Body of pancreas (tissue), 4 donors: ENCODE data around the gene EFCAB7. TPM values are rescaled to one million over a fixed set of nuclear protein-coding genes. Genes with fewer than 3 reads are reported as not detected.
"Not testable (repeated sequence)": the region's sequence is repeated elsewhere in the genome, so short reads cannot be mapped to it uniquely, and the experiment has no call there.

Experiments
- ATAC-seq: fragments of 150-250 bp; one replicate; pipeline ENCODE4 v1.9.1; 2016
- DNase-seq, 4 donors: peaks; one replicate each; pipeline ENCODE4 v3.0.0-alpha.2; 2019
- H3K27ac ChIP-seq, 4 donors: fragments of 200-600 bp; sonication (generic); 1 replicate in 3 of 4; 2 replicates in 1 of 4; pipeline versions ENCODE4 v1.5.1 to v1.6.1; 2016 to 2019; ENCODE audit warnings: mild to moderate bottlenecking in 1 of 4, mixed read lengths in 1 of 4, moderate library complexity in 1 of 4
- H3K27me3 ChIP-seq, 2 donors: fragments of 200-600 bp; sonication (generic); one replicate each; pipeline ENCODE4 v1.6.0; 2016; ENCODE audit warnings: mild to moderate bottlenecking in 1 of 2
- H3K36me3 ChIP-seq, 2 donors: fragments of 200-600 bp; sonication (generic); replicated peaks in 1 of 2; 2 replicates each; pipeline ENCODE4 v1.5.1; 2016; ENCODE audit warnings: low read depth in 2 of 2; ENCODE audit not compliant: insufficient read depth in 1 of 2
- H3K4me1 ChIP-seq: fragments of 200-600 bp; sonication (generic); one replicate; pipeline ENCODE4 v1.6.0; 2016
- H3K4me3 ChIP-seq, 2 donors: fragments of 200-600 bp; sonication (generic); 1 replicate in 1 of 2; 2 replicates in 1 of 2; pipeline ENCODE4 v1.5.1; 2016 to 2019
- H3K9me3 ChIP-seq, 3 donors: fragments of 200-600 bp; sonication (generic); 1 replicate in 2 of 3; 2 replicates in 1 of 3; pipeline ENCODE4 v1.5.1; 2016
- CTCF ChIP-seq, 7 experiments: fragments of 450-650 bp in 4 of 7; fragments of 200-600 bp in 3 of 7; sonication (generic) in 3 of 7; IDR thresholded peaks; one replicate each; pipeline ENCODE4 v1.5.1; 2016 to 2019; ENCODE audit warnings: antibody characterized with exemption in 7 of 7
- POLR2A ChIP-seq, 3 donors: fragments of 450-650 bp; IDR thresholded peaks; one replicate each; pipeline ENCODE4 v1.6.1; 2016; ENCODE audit warnings: antibody characterized with exemption in 3 of 3, mild to moderate bottlenecking in 2 of 3
- WGBS, 2 donors: methylation state at CpG; one replicate each; pipeline ENCODE4 v1.1.5; 2017; 5-methylcytosine and 5-hydroxymethylcytosine counted together
- intact Hi-C: fragments of 100-400 bp; cut with DNase I; formaldehyde crosslinking; loops from one replicate; pipeline ENCODE4 v1.15.1; 2023
- total RNA-seq, 2 donors: library from RNA; depleted of rRNA; stranded (reverse); fragments of >200 nt; gene quantifications; one replicate each; pipeline ENCODE4 v1.1.0, GENCODE V29; 2016

Gene EFCAB7
- total RNA-seq, 2 donors from 2014 or later = 4.7 to 4.9 TPM

GRCh38 chr1:63557365-63557987, 34.2 kb downstream of the EFCAB7 start:
- ATAC-seq = no peak
- peak; percentile 34 to 62 (median 50) for DNase-seq

GRCh38 chr1:63559357-63559756, 36.0 kb downstream of the EFCAB7 start:
- Histone ChIP-seq H3K27ac (no peak overlapping the region), H3K4me1 (peaks cover 4% of the 10 kb centered on the region), H3K27me3 (no peaks in the 10 kb centered on the region), H3K9me3 (no peaks in the 10 kb centered on the region), H3K36me3 (no peaks in the 10 kb centered on the region), H3K4me3 (no peak overlapping the region)
- WGBS, 2 donors = 77 to 81% methylated on average over 2 of the region's 2 CpGs
- intact Hi-C loops = no loop called here
- ATAC-seq = no peak
- TF ChIP-seq POLR2A (IDR thresholded peaks at IDR 0.05) (no peak), CTCF (IDR thresholded peaks at IDR 0.05) (no peak)
- no peak for DNase-seq

More at GRCh38 chr1:63557365-63557987, 34.2 kb downstream of the EFCAB7 start:
- 55% methylated on average over 6 of the region's 6 CpGs for WGBS, 2 donors
- peaks cover 4% of the 10 kb centered on the region for H3K4me1 ChIP-seq
- no peak for TF ChIP-seq POLR2A (IDR thresholded peaks at IDR 0.05)
- TF ChIP-seq CTCF (IDR thresholded peaks at IDR 0.05) = peak in 6 of 7 experiments; percentile 36 to 54 (median 50)
- H3K27ac ChIP-seq = no peak overlapping the region
- H3K36me3 ChIP-seq = no peaks in the 10 kb centered on the region
- no peak overlapping the region for H3K4me3 ChIP-seq
- intact Hi-C loops = no loop called here
- H3K9me3 ChIP-seq = no peaks in the 10 kb centered on the region
- no peaks in the 10 kb centered on the region for H3K27me3 ChIP-seq

- H3K27ac ChIP-seq = no peak overlapping the region
- TF ChIP-seq POLR2A (IDR thresholded peaks at IDR 0.05) = no peak
- TF ChIP-seq CTCF (IDR thresholded peaks at IDR 0.05) = no peak
- DNase-seq (no peak), ATAC-seq (no peak)
- no peak overlapping the region for H3K4me3 ChIP-seq
- H3K36me3 ChIP-seq = no peaks in the 10 kb centered on the region
- H3K9me3 ChIP-seq = no peaks in the 10 kb centered on the region
- no peaks in the 10 kb centered on the region for H3K4me1 ChIP-seq
- H3K27me3 ChIP-seq = no peaks in the 10 kb centered on the region
- intact Hi-C loops = no loop called here
These were observed 40.4 kb downstream of the EFCAB7 start for GRCh38 chr1:63563745-63564144.

GRCh38 chr1:63569068-63569467, 45.7 kb downstream of the EFCAB7 start:
- Histone ChIP-seq H3K36me3 (no peaks in the 10 kb centered on the region), H3K27me3 (no peaks in the 10 kb centered on the region), H3K27ac (no peak overlapping the region), H3K4me3 (no peak overlapping the region), H3K4me1 (no peaks in the 10 kb centered on the region), H3K9me3 (no peaks in the 10 kb centered on the region)
- TF ChIP-seq CTCF (IDR thresholded peaks at IDR 0.05) (no peak), POLR2A (IDR thresholded peaks at IDR 0.05) (no peak)
- WGBS, 2 donors = 88 to 89% methylated on average over 4 of the region's 4 CpGs
- intact Hi-C loops = no loop called here
- ATAC-seq (no peak), DNase-seq (no peak)

GRCh38 chr1:63569640-63570316, 46.5 kb downstream of the EFCAB7 start:
- Histone ChIP-seq H3K4me1 (no peaks in the 10 kb centered on the region), H3K27ac (no peak overlapping the region), H3K9me3 (no peaks in the 10 kb centered on the region), H3K36me3 (no peaks in the 10 kb centered on the region), H3K27me3 (no peaks in the 10 kb centered on the region), H3K4me3 (no peak overlapping the region)
- no peak for TF ChIP-seq CTCF (IDR thresholded peaks at IDR 0.05)
- TF ChIP-seq POLR2A (IDR thresholded peaks at IDR 0.05) = no peak
- ATAC-seq = no peak
- WGBS, 2 donors = 66 to 72% methylated on average over 3 of the region's 3 CpGs
- DNase-seq = no peak
- intact Hi-C loops = no loop called here

GRCh38 chr1:63572686-63573085, 49.4 kb downstream of the EFCAB7 start:
- H3K4me1 ChIP-seq, intact Hi-C loops: not testable (repeated sequence)
- 90 to 93% methylated on average over 8 of the region's 8 CpGs for WGBS, 2 donors

GRCh38 chr1:63574203-63574796, 51.0 kb downstream of the EFCAB7 start:
- H3K4me3 ChIP-seq, ATAC-seq, H3K4me1 ChIP-seq, H3K27ac ChIP-seq, intact Hi-C loops, H3K36me3 ChIP-seq, H3K27me3 ChIP-seq, H3K9me3 ChIP-seq, DNase-seq: not testable (repeated sequence)
- WGBS, 2 donors = 83 to 85% methylated on average over 2 of the region's 2 CpGs

More at GRCh38 chr1:63572686-63573085, 49.4 kb downstream of the EFCAB7 start:
- not testable (repeated sequence) for H3K27ac ChIP-seq, H3K9me3 ChIP-seq, DNase-seq, H3K27me3 ChIP-seq, H3K36me3 ChIP-seq, ATAC-seq, H3K4me3 ChIP-seq
